Measurements from ENCODE around the gene ALPI.

ALPI gene

GRCh38 chr2:232478571-232479340 lies 22.8 kb downstream of the ALPI start:
- no peak for TF ChIP-seq CTCF (conservative IDR thresholded peaks at IDR 0.05; ENCODE audit: low read depth, low read length)
- H3K4me3 ChIP-seq (ENCODE audit: low read length), result no peak overlapping the region
- DNase-seq (ENCODE audit: low read depth), result no peak

GRCh38 chr2:232479341-232480200 lies 23.6 kb downstream of the ALPI start:
- TF ChIP-seq CTCF (conservative IDR thresholded peaks at IDR 0.05; ENCODE audit: low read depth, low read length), result no peak
- DNase-seq (ENCODE audit: low read depth), result no peak
- H3K4me3 ChIP-seq (ENCODE audit: low read length), result no peak overlapping the region

GRCh38 chr2:232480201-232481190 lies 24.5 kb downstream of the ALPI start:
- no peak for TF ChIP-seq CTCF (conservative IDR thresholded peaks at IDR 0.05; ENCODE audit: low read depth, low read length)
- DNase-seq (ENCODE audit: low read depth), result no peak
- no peak overlapping the region for H3K4me3 ChIP-seq (ENCODE audit: low read length)

- no peak for TF ChIP-seq CTCF (conservative IDR thresholded peaks at IDR 0.05; ENCODE audit: low read depth, low read length)
These were observed 25.6 kb downstream of the ALPI start for GRCh38 chr2:232481322-232482140.

GRCh38 chr2:232482301-232483238 lies 26.6 kb downstream of the ALPI start:
- TF ChIP-seq CTCF (conservative IDR thresholded peaks at IDR 0.05; ENCODE audit: low read depth, low read length), result no peak
- DNase-seq (ENCODE audit: low read depth), result no peak
- no peak overlapping the region for H3K4me3 ChIP-seq (ENCODE audit: low read length)

More at GRCh38 chr2:232481322-232482140, 25.6 kb downstream of the ALPI start:
- H3K4me3 ChIP-seq (ENCODE audit: low read length), result no peak overlapping the region
- no peak for DNase-seq (ENCODE audit: low read depth)

All from retinal pigment epithelial cell (primary cell).